Fibroblast of lung (primary cell): ENCODE measurements around the gene CDH5.

Experiments used
- CTCF ChIP-seq, 2 donors: IDR thresholded peaks in 1 of 2; conservative IDR thresholded peaks in 1 of 2; 1 replicate in 1 of 2; 2 replicates in 1 of 2; pipeline ENCODE4 v1.5.1; 2011 to 2012; ENCODE audit warnings: low read length in 2 of 2, control low read depth in 1 of 2, inconsistent platforms in 1 of 2, low read depth in 1 of 2, mild to moderate bottlenecking in 1 of 2
- EZH2 ChIP-seq: IDR thresholded peaks from 2 replicates; pipeline ENCODE4 v1.5.1; 2012; ENCODE audit warnings: low read length, control low read depth, mild to moderate bottlenecking; ENCODE audit errors: missing control alignments

- TF ChIP-seq CTCF (conservative IDR thresholded peaks at IDR 0.05 in 1 of 2, IDR thresholded peaks at IDR 0.05 in 1 of 2; ENCODE audit: low read depth in 1 of 2, low read length in 2 of 2) (no peak), EZH2 (no peak)
These were observed 12.5 kb downstream of the CDH5 start for GRCh38 chr16:66378741-66379570.
